Endodermal cell (in vitro differentiated cells): ENCODE measurements around the gene LRRFIP1. TPM values are rescaled to one million over a fixed set of nuclear protein-coding genes. Genes with fewer than 3 reads are reported as not detected.
"Not testable (repeated sequence)": the region's sequence is repeated elsewhere in the genome, so short reads cannot be mapped to it uniquely, and the experiment has no call there.

Experiments
- DNase-seq: peaks from one replicate; pipeline ENCODE4 v3.0.0-alpha.2; 2017
- H3K27ac ChIP-seq: 2 replicates; pipeline ENCODE4 v1.5.1; 2013; ENCODE audit warnings: mild to moderate bottlenecking, low read depth, low read length, moderate library complexity
- H3K27me3 ChIP-seq: 2 replicates; pipeline ENCODE4 v1.6.1; 2013; ENCODE audit warnings: mild to moderate bottlenecking, low read length, moderate library complexity; ENCODE audit not compliant: insufficient read depth, control insufficient read depth, poor library complexity, severe bottlenecking
- H3K36me3 ChIP-seq: 2 replicates; pipeline ENCODE4 v1.7.0; 2013; ENCODE audit warnings: mild to moderate bottlenecking, low read length, moderate library complexity; ENCODE audit not compliant: control insufficient read depth, insufficient read depth
- H3K4me1 ChIP-seq: one replicate; pipeline ENCODE4 v1.7.0; 2013; ENCODE audit warnings: low read length; ENCODE audit not compliant: control insufficient read depth, insufficient read depth
- H3K4me3 ChIP-seq: 2 replicates; pipeline ENCODE4 v1.5.1; 2013; ENCODE audit warnings: mild to moderate bottlenecking, low read length, moderate library complexity
- H3K9ac ChIP-seq: 2 replicates; pipeline ENCODE4 v1.6.1; 2013; ENCODE audit warnings: mild to moderate bottlenecking, low read length, moderate library complexity; ENCODE audit not compliant: poor library complexity, severe bottlenecking; ENCODE audit errors: extremely low read depth
- H3K9me3 ChIP-seq: 2 replicates; pipeline ENCODE4 v1.6.1; 2013; ENCODE audit warnings: mild to moderate bottlenecking, low read length, moderate library complexity; ENCODE audit not compliant: control insufficient read depth
- H3K27ac Mint-ChIP-seq: 2 replicates; pipeline ENCODE4 v1.8.0; 2020; ENCODE audit warnings: mixed read lengths
- H3K27me3 Mint-ChIP-seq: 2 replicates; pipeline ENCODE4 v1.8.0; 2021; ENCODE audit warnings: mild to moderate bottlenecking, mixed read lengths; ENCODE audit not compliant: insufficient read depth
- H3K36me3 Mint-ChIP-seq: 2 replicates; pipeline ENCODE4 v1.8.0; 2020; ENCODE audit warnings: low read depth, mixed read lengths
- H3K4me1 Mint-ChIP-seq: 2 replicates; pipeline ENCODE4 v1.8.0; 2020; ENCODE audit warnings: mixed read lengths
- H3K4me3 Mint-ChIP-seq: 2 replicates; pipeline ENCODE4 v1.8.0; 2020; ENCODE audit warnings: mild to moderate bottlenecking, moderate library complexity, mixed read lengths
- H3K9me3 Mint-ChIP-seq: 2 replicates; pipeline ENCODE4 v1.8.0; 2020; ENCODE audit warnings: mild to moderate bottlenecking, mixed read lengths
- WGBS, 2 experiments: methylation state at CpG; one replicate each; pipeline versions ENCODE4 v1.1.5 to v1.1.7; 2013; ENCODE audit warnings: missing lambda C conversion rate in 2 of 2, mixed read lengths in 1 of 2; ENCODE audit not compliant: insufficient coverage in 1 of 2, insufficient read length in 1 of 2; 5-methylcytosine and 5-hydroxymethylcytosine counted together
- total RNA-seq, 2 donors: library from RNA; stranded (reverse); fragmentation: NEBNext Ultra II Directional in 1 of 2; extraction: Animal tissue kit (Norgen Biotek cat#: 25700) in 1 of 2; gene quantifications; 2 replicates in 1 of 2; 3 replicates in 1 of 2; pipeline ENCODE4 v1.2.1, GENCODE V29; 2021
- TF ChIP-seq, protein P1 (sequence below): fragments of 200-600 bp; sonication (generic); conservative IDR thresholded peaks from 2 replicates; pipeline ENCODE4 v1.5.0; 2021; ENCODE audit warnings: antibody characterized with exemption, mild to moderate bottlenecking

LRRFIP1 gene
- total RNA-seq, 2 donors from 2014 or later = 102 to 132 TPM

DNA sequence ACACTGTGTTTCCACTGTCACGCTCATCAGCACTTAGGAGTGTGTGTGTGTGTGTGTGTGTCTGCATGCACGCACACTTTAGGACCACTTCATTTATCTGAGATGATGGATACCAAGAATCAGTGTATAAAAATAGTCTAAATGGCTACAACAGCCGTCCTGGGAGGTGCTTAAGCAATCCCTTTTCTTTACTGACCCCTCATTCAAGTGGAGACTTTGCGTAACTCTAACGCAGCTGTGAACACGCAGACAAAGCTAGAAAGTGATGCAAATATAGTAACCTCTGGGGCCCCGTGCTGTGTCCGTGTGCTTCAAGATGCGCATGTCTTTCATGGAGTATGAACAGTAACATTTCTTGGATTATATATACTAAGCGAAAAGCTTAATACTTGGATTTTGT lies 130.8 kb downstream of the LRRFIP1 start:
- 93 to 96% methylated on average over 8 to 10 of the region's 10 CpGs for WGBS, 2 experiments
- H3K27me3 Mint-ChIP-seq = no peaks in the 10 kb centered on the region
- H3K4me3 ChIP-seq = no peak overlapping the region
- no peak overlapping the region for H3K9ac ChIP-seq
- no peak overlapping the region for H3K27ac Mint-ChIP-seq
- no peak for DNase-seq
- H3K9me3 Mint-ChIP-seq = no peaks in the 10 kb centered on the region
- H3K4me3 Mint-ChIP-seq = no peak overlapping the region
- H3K36me3 Mint-ChIP-seq = peaks cover 82% of the 10 kb centered on the region
- H3K27me3 ChIP-seq = no peaks in the 10 kb centered on the region
- peaks cover 12% of the 10 kb centered on the region for H3K4me1 ChIP-seq
- peaks cover 10% of the 10 kb centered on the region for H3K4me1 Mint-ChIP-seq
- peaks cover 90% of the 10 kb centered on the region for H3K36me3 ChIP-seq
- H3K27ac ChIP-seq = no peak overlapping the region
- TF ChIP-seq, protein P1, sequence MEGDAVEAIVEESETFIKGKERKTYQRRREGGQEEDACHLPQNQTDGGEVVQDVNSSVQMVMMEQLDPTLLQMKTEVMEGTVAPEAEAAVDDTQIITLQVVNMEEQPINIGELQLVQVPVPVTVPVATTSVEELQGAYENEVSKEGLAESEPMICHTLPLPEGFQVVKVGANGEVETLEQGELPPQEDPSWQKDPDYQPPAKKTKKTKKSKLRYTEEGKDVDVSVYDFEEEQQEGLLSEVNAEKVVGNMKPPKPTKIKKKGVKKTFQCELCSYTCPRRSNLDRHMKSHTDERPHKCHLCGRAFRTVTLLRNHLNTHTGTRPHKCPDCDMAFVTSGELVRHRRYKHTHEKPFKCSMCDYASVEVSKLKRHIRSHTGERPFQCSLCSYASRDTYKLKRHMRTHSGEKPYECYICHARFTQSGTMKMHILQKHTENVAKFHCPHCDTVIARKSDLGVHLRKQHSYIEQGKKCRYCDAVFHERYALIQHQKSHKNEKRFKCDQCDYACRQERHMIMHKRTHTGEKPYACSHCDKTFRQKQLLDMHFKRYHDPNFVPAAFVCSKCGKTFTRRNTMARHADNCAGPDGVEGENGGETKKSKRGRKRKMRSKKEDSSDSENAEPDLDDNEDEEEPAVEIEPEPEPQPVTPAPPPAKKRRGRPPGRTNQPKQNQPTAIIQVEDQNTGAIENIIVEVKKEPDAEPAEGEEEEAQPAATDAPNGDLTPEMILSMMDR = no peak
- no peaks in the 10 kb centered on the region for H3K9me3 ChIP-seq

DNA sequence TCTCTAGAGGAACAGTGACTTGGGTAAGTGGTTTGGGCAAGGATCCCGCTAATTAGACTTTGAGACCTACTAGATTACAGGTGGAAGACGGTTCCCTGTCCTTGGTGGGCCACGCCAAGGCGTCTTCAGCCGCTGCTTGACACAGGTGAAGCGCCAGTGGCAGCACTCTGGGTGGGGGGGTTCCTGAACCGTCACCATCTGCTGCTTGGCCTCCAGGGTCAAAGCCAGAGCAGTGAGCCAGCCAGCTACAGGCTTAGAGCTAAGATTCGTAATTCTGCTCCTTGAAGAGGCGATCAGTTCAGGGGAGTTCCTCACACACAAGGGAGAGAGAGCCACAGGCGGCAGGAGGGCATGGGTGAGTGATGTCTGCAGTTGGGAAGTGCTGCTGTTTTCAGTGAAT lies 131.8 kb downstream of the LRRFIP1 start:
- peaks cover 12% of the 10 kb centered on the region for H3K4me1 ChIP-seq
- H3K27ac Mint-ChIP-seq = peak overlapping the region; percentile 17
- H3K9ac ChIP-seq = no peak overlapping the region
- no peaks in the 10 kb centered on the region for H3K27me3 ChIP-seq
- no peaks in the 10 kb centered on the region for H3K27me3 Mint-ChIP-seq
- H3K4me3 Mint-ChIP-seq = no peak overlapping the region
- no peak overlapping the region for H3K4me3 ChIP-seq
- no peaks in the 10 kb centered on the region for H3K9me3 ChIP-seq
- TF ChIP-seq, protein P1 = no peak
- no peak for DNase-seq
- H3K36me3 Mint-ChIP-seq = peaks cover 82% of the 10 kb centered on the region
- H3K36me3 ChIP-seq = peaks cover 92% of the 10 kb centered on the region
- no peak overlapping the region for H3K27ac ChIP-seq
- no peaks in the 10 kb centered on the region for H3K9me3 Mint-ChIP-seq
- H3K4me1 Mint-ChIP-seq = peaks cover 9% of the 10 kb centered on the region
- 96 to 98% methylated on average over 8 to 10 of the region's 10 CpGs for WGBS, 2 experiments

DNA sequence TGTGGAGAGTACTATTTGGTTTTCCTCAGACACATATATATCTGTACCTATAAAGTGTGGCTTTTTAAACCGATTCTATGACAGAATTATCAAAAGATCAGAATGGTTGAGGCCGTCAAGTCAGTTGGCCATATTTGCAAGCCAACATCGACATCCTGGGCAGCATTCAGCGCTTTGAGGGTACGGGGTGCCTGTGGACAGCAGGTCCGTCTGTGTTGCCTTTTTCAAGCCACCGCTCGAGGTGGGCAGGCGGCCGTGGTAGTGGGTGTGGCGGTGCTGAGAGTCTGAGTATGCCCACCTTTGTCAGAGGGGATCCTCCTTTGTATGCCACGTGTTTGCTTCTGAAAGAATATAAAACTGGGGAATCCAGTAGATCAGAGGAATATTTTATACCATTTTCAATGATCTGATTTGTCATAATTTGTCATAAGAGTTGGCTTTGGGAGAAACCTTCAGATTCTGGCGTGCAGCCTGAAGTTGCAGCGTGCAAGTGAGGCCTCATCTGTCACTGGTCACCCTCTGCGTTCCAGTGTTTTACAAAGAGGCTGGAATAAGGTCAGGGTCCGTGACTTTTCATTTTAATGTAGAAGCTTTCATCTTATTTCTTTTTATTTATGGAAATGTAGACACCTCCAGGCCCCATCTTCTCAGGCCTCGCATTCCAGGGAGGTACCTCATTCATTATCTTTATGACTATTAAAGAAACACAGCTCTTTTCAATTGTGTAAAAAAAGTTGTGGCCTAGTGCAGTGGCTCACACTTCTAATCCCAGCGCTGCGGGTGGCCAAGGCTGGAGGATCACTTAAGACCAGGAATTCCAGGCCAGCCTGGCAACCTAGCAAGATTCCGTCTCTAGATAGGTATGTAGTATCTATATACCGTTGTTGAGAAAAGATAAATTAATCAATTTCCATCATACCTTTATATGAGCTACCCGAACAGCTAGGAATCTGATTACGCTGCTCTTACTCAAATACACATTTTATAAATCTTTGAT lies 133.4 kb downstream of the LRRFIP1 start:
- WGBS, 2 experiments = 93 to 94% methylated on average over 13 to 21 of the region's 23 CpGs

DNA sequence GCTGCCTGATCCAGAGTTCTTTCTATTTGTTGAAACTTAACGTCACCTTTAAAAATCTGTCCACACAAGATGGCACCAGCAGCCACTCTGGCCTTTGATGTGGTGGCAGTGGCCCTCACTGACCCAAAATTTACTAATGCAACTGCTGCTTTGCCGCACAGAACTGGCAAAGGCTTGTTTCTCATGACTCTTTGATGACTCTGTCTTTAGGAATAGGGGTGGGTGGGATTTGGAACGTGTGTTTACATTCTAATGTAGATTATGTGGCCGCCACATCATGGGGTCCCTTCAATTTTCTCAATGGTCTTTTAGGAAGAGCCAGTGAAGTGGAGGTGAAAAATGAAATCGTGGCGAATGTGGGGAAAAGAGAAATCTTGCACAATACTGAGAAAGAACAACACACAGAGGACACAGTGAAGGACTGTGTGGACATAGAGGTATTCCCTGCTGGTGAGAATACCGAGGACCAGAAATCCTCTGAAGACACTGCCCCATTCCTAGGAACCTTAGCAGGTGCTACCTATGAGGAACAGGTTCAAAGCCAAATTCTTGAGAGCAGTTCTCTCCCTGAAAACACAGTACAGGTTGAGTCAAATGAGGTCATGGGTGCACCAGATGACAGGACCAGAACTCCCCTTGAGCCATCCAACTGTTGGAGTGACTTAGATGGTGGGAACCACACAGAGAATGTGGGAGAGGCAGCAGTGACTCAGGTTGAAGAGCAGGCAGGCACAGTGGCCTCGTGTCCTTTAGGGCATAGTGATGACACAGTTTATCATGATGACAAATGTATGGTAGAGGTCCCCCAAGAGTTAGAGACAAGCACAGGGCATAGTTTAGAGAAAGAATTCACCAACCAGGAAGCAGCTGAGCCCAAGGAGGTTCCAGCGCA lies 135.2 kb downstream of the LRRFIP1 start:
- not testable (repeated sequence) for H3K9ac ChIP-seq, H3K27ac Mint-ChIP-seq, DNase-seq, H3K4me1 Mint-ChIP-seq, H3K4me3 Mint-ChIP-seq, H3K27me3 ChIP-seq, H3K27ac ChIP-seq, H3K9me3 Mint-ChIP-seq, H3K4me1 ChIP-seq, H3K9me3 ChIP-seq, H3K4me3 ChIP-seq, H3K27me3 Mint-ChIP-seq
- peaks cover 62% of the 10 kb centered on the region for H3K36me3 Mint-ChIP-seq
- 86 to 94% methylated on average over 6 to 9 of the region's 9 CpGs for WGBS, 2 experiments
- H3K36me3 ChIP-seq = peaks cover 81% of the 10 kb centered on the region

More for the DNA sequence above, 133.4 kb downstream of the LRRFIP1 start:
- H3K27ac Mint-ChIP-seq = no peak overlapping the region
- H3K9me3 Mint-ChIP-seq = no peaks in the 10 kb centered on the region
- H3K27me3 ChIP-seq = no peaks in the 10 kb centered on the region
- no peaks in the 10 kb centered on the region for H3K27me3 Mint-ChIP-seq
- no peak overlapping the region for H3K4me3 Mint-ChIP-seq
- H3K9ac ChIP-seq = no peak overlapping the region
- peaks cover 79% of the 10 kb centered on the region for H3K36me3 ChIP-seq
- no peaks in the 10 kb centered on the region for H3K4me1 Mint-ChIP-seq
- H3K36me3 Mint-ChIP-seq = peaks cover 71% of the 10 kb centered on the region
- H3K4me3 ChIP-seq = no peak overlapping the region
- H3K27ac ChIP-seq = no peak overlapping the region
- no peaks in the 10 kb centered on the region for H3K9me3 ChIP-seq
- TF ChIP-seq, protein P1 = no peak
- DNase-seq = no peak
- peaks cover 5% of the 10 kb centered on the region for H3K4me1 ChIP-seq
